PC-3 (cell line): ENCODE measurements around the gene SPRN. TPM values are rescaled to one million over a fixed set of nuclear protein-coding genes. Genes with fewer than 3 reads are reported as not detected.

Experiments
- ATAC-seq: fragments of 200-7000 bp; cut with Tn5 transposase; 2 replicates; pipeline ENCODE4 v1.9.1; 2020; ENCODE audit warnings: mild to moderate bottlenecking, moderate library complexity
- BruUV-seq: library from RNA; stranded (reverse); fragments of 400-500 nt; replicated peaks from 2 replicates; lab custom pipeline; 2021; lab: Mats Ljungman, UMichigan
- CTCF ChIA-PET: fragments of 300-600 bp; sonication (Branson Sonifier 250); formaldehyde crosslinking; loops from one replicate; lab custom pipeline; 2022; ENCODE audit warnings: antibody characterized with exemption; lab: Charles Lee
- POLR2A ChIA-PET: fragments of 300-600 bp; sonication (Branson Sonifier 250); formaldehyde crosslinking; loops from one replicate; lab custom pipeline; 2022; ENCODE audit warnings: antibody characterized with exemption; ENCODE audit not compliant: unreplicated experiment; lab: Charles Lee
- DNase-seq: peaks from one replicate; pipeline ENCODE4 v3.0.0-alpha.2; 2015
- H2AFZ ChIP-seq: fragments of 300-600 bp; sonication (generic); 2 replicates; pipeline ENCODE4 v1.6.0; 2016; ENCODE audit warnings: antibody characterized with exemption, low read length
- H3F3A ChIP-seq: fragments of 300-600 bp; sonication (generic); one replicate; pipeline ENCODE4 v1.6.0; 2017; ENCODE audit warnings: antibody characterized with exemption, low read length, control low read depth, mild to moderate bottlenecking; ENCODE audit not compliant: unreplicated experiment
- H3K27ac ChIP-seq: fragments of 300-600 bp; sonication (generic); 2 replicates; pipeline ENCODE4 v1.5.1; 2016; ENCODE audit warnings: mild to moderate bottlenecking, low read length
- H3K27me3 ChIP-seq: fragments of 300-600 bp; sonication (generic); 2 replicates; pipeline ENCODE4 v1.6.1; 2016; ENCODE audit warnings: low read length, mixed read lengths
- H3K36me3 ChIP-seq: fragments of 300-600 bp; sonication (generic); 2 replicates; pipeline ENCODE4 v1.6.1; 2016; ENCODE audit warnings: low read depth, mixed run types, low read length, mixed read lengths
- H3K4me1 ChIP-seq: fragments of 300-600 bp; sonication (generic); 2 replicates; pipeline ENCODE4 v1.5.1; 2016; ENCODE audit warnings: low read length; ENCODE audit not compliant: insufficient read depth
- H3K4me2 ChIP-seq: fragments of 300-600 bp; sonication (generic); 2 replicates; pipeline ENCODE4 v1.6.0; 2016; ENCODE audit warnings: low read length
- H3K4me3 ChIP-seq: fragments of 300-600 bp; sonication (generic); 2 replicates; pipeline ENCODE4 v1.5.1; 2016; ENCODE audit warnings: mild to moderate bottlenecking, low read length, mixed read lengths
- H3K79me2 ChIP-seq: fragments of 300-600 bp; sonication (generic); 2 replicates; pipeline ENCODE4 v1.6.1; 2017; ENCODE audit warnings: low read length, mixed read lengths
- H3K9ac ChIP-seq: fragments of 300-600 bp; sonication (generic); 2 replicates; pipeline ENCODE4 v1.6.0; 2016; ENCODE audit warnings: mild to moderate bottlenecking, low read length
- H3K9me2 ChIP-seq: fragments of 300-600 bp; sonication (generic); replicated peaks from 2 replicates; pipeline ENCODE4 v1.6.1; 2016; ENCODE audit warnings: mixed run types, low read length, mixed read lengths
- H3K9me3 ChIP-seq: fragments of 300-600 bp; sonication (generic); 2 replicates; pipeline ENCODE4 v1.6.1; 2016; ENCODE audit warnings: low read length, mixed read lengths
- H4K20me1 ChIP-seq: fragments of 300-600 bp; sonication (generic); 2 replicates; pipeline ENCODE4 v1.6.1; 2016; ENCODE audit warnings: low read length, mixed read lengths
- CTCF ChIP-seq: fragments of 300-600 bp; sonication (generic); conservative IDR thresholded peaks from 2 replicates; pipeline ENCODE4 v1.5.1; 2017; ENCODE audit warnings: antibody characterized with exemption, low read depth, mild to moderate bottlenecking, low read length
- EZH2 ChIP-seq: fragments of 300-600 bp; sonication (generic); IDR thresholded peaks from one replicate; pipeline ENCODE4 v1.6.1; 2017; ENCODE audit warnings: antibody characterized with exemption, mild to moderate bottlenecking, low read length; ENCODE audit not compliant: unreplicated experiment
- EZH2phosphoT487 ChIP-seq: fragments of 300-600 bp; sonication (generic); IDR thresholded peaks from 2 replicates; pipeline ENCODE4 v1.6.1; 2018; ENCODE audit warnings: mild to moderate bottlenecking, antibody characterized with exemption, low read length, borderline replicate concordance
- intact Hi-C: fragments of 100-400 bp; cut with micrococcal nuclease; formaldehyde crosslinking; loops from 2 replicates; pipeline ENCODE4 v1.9.0; 2023
- total RNA-seq: library from RNA; depleted of rRNA; stranded (reverse); fragments of >200 nt; gene quantifications from 2 replicates; pipeline ENCODE4 v1.2.3, GENCODE V29; 2014

Gene SPRN
- total RNA-seq, 1 experiment from 2014 or later: not detected

GRCh38 chr10:133442967-133443924, 18.8 kb upstream of the SPRN start:
- no peak overlapping the region for H3K4me3 ChIP-seq
- no peaks in the 10 kb centered on the region; the same call in 1 of the 2 replicates for H3K36me3 ChIP-seq
- H3K4me1 ChIP-seq: no peaks in the 10 kb centered on the region
- intact Hi-C loops: no loop called here
- ChIA-PET CTCF (no interaction called here), POLR2A (no interaction called here)
- TF ChIP-seq EZH2phosphoT487 (no peak), EZH2 (no peak), CTCF (no peak)
- no peak overlapping the region for H2AFZ ChIP-seq
- no TSS peak for BruUV-seq
- H3K79me2 ChIP-seq: no peaks in the 10 kb centered on the region
- no peaks in the 10 kb centered on the region for H3K9me2 ChIP-seq
- H3K9me3 ChIP-seq: peaks cover 8% of the 10 kb centered on the region; the same call in 1 of the 2 replicates
- H3K9ac ChIP-seq: no peak overlapping the region
- no peaks in the 10 kb centered on the region for H3K27me3 ChIP-seq
- H3F3A ChIP-seq: no peaks in the 10 kb centered on the region
- H4K20me1 ChIP-seq: no peaks in the 10 kb centered on the region
- no peak overlapping the region for H3K4me2 ChIP-seq
- no peak for DNase-seq
- H3K27ac ChIP-seq: no peak overlapping the region
- no peak for ATAC-seq

- ChIA-PET CTCF (no interaction called here), POLR2A (no interaction called here)
- Histone ChIP-seq H3K9me2 (no peaks in the 10 kb centered on the region), H3K27me3 (no peaks in the 10 kb centered on the region), H3K9ac (no peak overlapping the region), H3K27ac (no peak overlapping the region), H3K36me3 (no peaks in the 10 kb centered on the region; the same call in 1 of the 2 replicates), H3K4me2 (no peak overlapping the region), H3K9me3 (0 out of 2 replicates have a peak, but pooled peaks cover 3% of the 10 kb centered on the region), H4K20me1 (no peaks in the 10 kb centered on the region), H2AFZ (no peak overlapping the region), H3K79me2 (no peaks in the 10 kb centered on the region), H3K4me1 (no peaks in the 10 kb centered on the region), H3K4me3 (no peak overlapping the region), H3F3A (no peaks in the 10 kb centered on the region)
- ATAC-seq (peak; percentile 37; the same call in 1 of the 2 replicates), DNase-seq (no peak)
- intact Hi-C loops: no loop called here
- TF ChIP-seq EZH2: no peak
- TF ChIP-seq EZH2phosphoT487: no peak
- no peak for TF ChIP-seq CTCF
- BruUV-seq: no TSS peak
These were observed 18.0 kb upstream of the SPRN start for GRCh38 chr10:133442191-133442966.
